ENCODE data around the gene SMYD3.

GRCh38 chr1:246350745-246351144 lies 156.3 kb downstream of the SMYD3 start:
- TF ChIP-seq POLR2A (IDR thresholded peaks at IDR 0.05; ENCODE audit: low read depth, low read length) (no peak), CTCF (IDR thresholded peaks at IDR 0.05; ENCODE audit: extremely low read depth in 1 of 2, insufficient read depth in 1 of 2, low read depth in 1 of 2, low read length in 2 of 2) (no peak)
